ENCODE data around the gene NOP14. TPM values are rescaled to one million over a fixed set of nuclear protein-coding genes. Genes with fewer than 3 reads are reported as not detected.

NOP14 gene
- total and polyA plus RNA-seq, 2 of the 8 experiments (the other 6 are each of a cell fraction or from before 2014, with no cell fraction given) = 8.6 to 45.3 TPM

Other genes with a start within 250 kb of the NOP14 start
- gene TNIP2, start 207.1 kb downstream of the NOP14 start, total RNA-seq (2021; fragmentation: NEBNext Ultra II Directional; extraction: Animal tissue kit (Norgen Biotek cat#: 25700)) = 36.2 and 37.7 TPM in 2 replicates
- 23.7 and 35.7 TPM in 2 replicates for gene TNIP2, start 207.1 kb downstream of the NOP14 start, polyA plus RNA-seq (2011; rRNA removed)
- gene SH3BP2, start 170.3 kb downstream of the NOP14 start, total RNA-seq (2021; fragmentation: NEBNext Ultra II Directional; extraction: Animal tissue kit (Norgen Biotek cat#: 25700)) = 31.4 and 32.4 TPM in 2 replicates
- 27.4 and 45.8 TPM in 2 replicates for gene SH3BP2, start 170.3 kb downstream of the NOP14 start, polyA plus RNA-seq (2011; rRNA removed)
- 132 and 143 TPM in 2 replicates for gene ADD1, start 119.6 kb downstream of the NOP14 start, total RNA-seq (2021; fragmentation: NEBNext Ultra II Directional; extraction: Animal tissue kit (Norgen Biotek cat#: 25700))
- gene ADD1, start 119.6 kb downstream of the NOP14 start, polyA plus RNA-seq (2011; rRNA removed) = 113 and 219 TPM in 2 replicates
- gene GRK4, start 165 bp upstream of the NOP14 start, total RNA-seq (2021; fragmentation: NEBNext Ultra II Directional; extraction: Animal tissue kit (Norgen Biotek cat#: 25700)) = 1.8 and 2.1 TPM in 2 replicates
- 0.69 and 0.77 TPM in 2 replicates for gene GRK4, start 165 bp upstream of the NOP14 start, polyA plus RNA-seq (2011; rRNA removed)
- not detected in 2 replicates for gene HTT-AS, start 111.1 kb upstream of the NOP14 start, total RNA-seq (2021; fragmentation: NEBNext Ultra II Directional; extraction: Animal tissue kit (Norgen Biotek cat#: 25700))
- not detected in 2 replicates for gene HTT-AS, start 111.1 kb upstream of the NOP14 start, polyA plus RNA-seq (2011; rRNA removed)
- gene HTT, start 111.3 kb upstream of the NOP14 start, total RNA-seq (2021; fragmentation: NEBNext Ultra II Directional; extraction: Animal tissue kit (Norgen Biotek cat#: 25700)) = 65.4 and 71.0 TPM in 2 replicates
- gene HTT, start 111.3 kb upstream of the NOP14 start, polyA plus RNA-seq (2011; rRNA removed) = 24.0 and 26.2 TPM in 2 replicates